BLaER1 treated with 17β-estradiol and CSF1 and Interleukin-3, amounts not matched to agents 10 nM and 100 nM (cell line): ENCODE results near the gene AP5B1.
"Not testable (repeated sequence)": the region's sequence is repeated elsewhere in the genome, so short reads cannot be mapped to it uniquely, and the experiment has no call there.

ENCODE experiments used
- H3K27ac ChIP-seq, 11 experiments: shearing (Covaris generic); formaldehyde crosslinking; 2 replicates each; pipeline ENCODE4 v1.8.1; 2022
- H3K27me3 ChIP-seq, 11 experiments: shearing (Covaris generic); formaldehyde crosslinking; 2 replicates each; pipeline ENCODE4 v1.8.1; 2022
- H3K36me3 ChIP-seq, 11 experiments: shearing (Covaris generic); formaldehyde crosslinking; 2 replicates each; pipeline ENCODE4 v1.8.1; 2022
- H3K4me1 ChIP-seq, 10 experiments: shearing (Covaris generic); formaldehyde crosslinking; 2 replicates each; pipeline ENCODE4 v1.8.1; 2022
- H3K4me2 ChIP-seq, 11 experiments: shearing (Covaris generic); formaldehyde crosslinking; 2 replicates each; pipeline ENCODE4 v1.8.1; 2022
- H3K4me3 ChIP-seq, 10 experiments: shearing (Covaris generic); formaldehyde crosslinking; 2 replicates each; pipeline ENCODE4 v1.8.1; 2022
- H3K9ac ChIP-seq, 11 experiments: shearing (Covaris generic); formaldehyde crosslinking; 2 replicates each; pipeline ENCODE4 v1.8.1; 2022
- H3K9me3 ChIP-seq, 11 experiments: shearing (Covaris generic); formaldehyde crosslinking; replicated peaks in 1 of 11; 2 replicates each; pipeline ENCODE4 v1.8.1; 2022
- H4K20me1 ChIP-seq, 11 experiments: shearing (Covaris generic); formaldehyde crosslinking; 2 replicates each; pipeline ENCODE4 v1.8.1; 2022
- Cebpa-rat ChIP-seq, 11 experiments: shearing (Covaris generic); IDR thresholded peaks; 2 replicates each; pipeline ENCODE4 v1.8.1; 2022

AP5B1 gene

GRCh38 chr11:65744026-65744698 is 36.6 kb downstream of the AP5B1 start:
- Histone ChIP-seq H3K27ac (no peak overlapping the region), H3K4me3 (no peak overlapping the region), H3K9me3 (peaks cover 0 to 8% (median 3%) of the 10 kb centered on the region in 11 experiments; a peak in 6 of 22 replicates), H4K20me1 (no peaks in the 10 kb centered on the region), H3K36me3 (no peaks in the 10 kb centered on the region), H3K27me3 (no peaks in the 10 kb centered on the region), H3K4me2 (no peak overlapping the region), H3K4me1 (no peaks in the 10 kb centered on the region), H3K9ac (no peak overlapping the region)
- no peak for TF ChIP-seq Cebpa-rat (IDR thresholded peaks at IDR 0.05)

GRCh38 chr11:65743681-65744025 is 37.1 kb downstream of the AP5B1 start:
- Histone ChIP-seq H4K20me1 (no peaks in the 10 kb centered on the region), H3K27ac (no peak overlapping the region), H3K36me3 (no peaks in the 10 kb centered on the region), H3K9ac (no peak overlapping the region), H3K4me1 (no peaks in the 10 kb centered on the region), H3K4me2 (no peak overlapping the region), H3K9me3 (peaks cover 0 to 10% (median 4%) of the 10 kb centered on the region in 11 experiments; a peak in 10 of 22 replicates), H3K4me3 (no peak overlapping the region), H3K27me3 (no peaks in the 10 kb centered on the region)
- no peak for TF ChIP-seq Cebpa-rat (IDR thresholded peaks at IDR 0.05)

DNA sequence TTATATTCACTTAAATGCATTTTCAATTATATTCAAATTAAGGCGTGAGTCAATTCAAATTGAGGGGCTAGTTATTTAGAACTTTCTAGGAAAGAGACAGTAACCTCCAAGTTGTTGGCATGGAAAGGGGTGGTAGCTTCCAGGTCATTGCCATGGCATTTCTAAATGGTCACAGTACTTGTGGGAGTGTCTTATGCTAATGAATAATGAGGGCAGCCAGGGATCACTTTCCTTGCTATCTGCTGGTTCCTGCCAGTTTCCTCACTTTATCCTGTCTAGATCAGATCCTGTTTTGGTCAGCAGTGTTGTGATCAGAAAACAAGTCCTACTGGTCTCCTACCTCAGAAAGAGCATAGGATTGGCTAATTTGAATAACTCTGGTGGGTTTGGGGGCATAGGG is 38.4 kb downstream of the AP5B1 start:
- no peak for TF ChIP-seq Cebpa-rat (IDR thresholded peaks at IDR 0.05)

GRCh38 chr11:65741185-65741584 is 39.6 kb downstream of the AP5B1 start:
- Histone ChIP-seq H3K27me3 (no peaks in the 10 kb centered on the region), H3K27ac (no peak overlapping the region), H3K4me2 (no peak overlapping the region), H3K9me3 (peaks cover 20 to 31% (median 26%) of the 10 kb centered on the region in 11 experiments), H3K4me1 (no peaks in the 10 kb centered on the region), H4K20me1 (no peaks in the 10 kb centered on the region), H3K9ac (no peak overlapping the region), H3K4me3 (no peak overlapping the region), H3K36me3 (no peaks in the 10 kb centered on the region)
- TF ChIP-seq Cebpa-rat (IDR thresholded peaks at IDR 0.05), result no peak

More for the DNA sequence above, 38.4 kb downstream of the AP5B1 start:
- no peak overlapping the region for H3K4me3 ChIP-seq
- H4K20me1 ChIP-seq, result no peaks in the 10 kb centered on the region
- H3K27ac ChIP-seq, result no peak overlapping the region
- H3K36me3 ChIP-seq, result no peaks in the 10 kb centered on the region
- no peak overlapping the region for H3K9ac ChIP-seq
- no peaks in the 10 kb centered on the region for H3K4me1 ChIP-seq
- H3K9me3 ChIP-seq, result peaks cover 8 to 20% (median 14%) of the 10 kb centered on the region in 11 experiments
- H3K27me3 ChIP-seq, result no peaks in the 10 kb centered on the region
- no peak overlapping the region for H3K4me2 ChIP-seq

DNA sequence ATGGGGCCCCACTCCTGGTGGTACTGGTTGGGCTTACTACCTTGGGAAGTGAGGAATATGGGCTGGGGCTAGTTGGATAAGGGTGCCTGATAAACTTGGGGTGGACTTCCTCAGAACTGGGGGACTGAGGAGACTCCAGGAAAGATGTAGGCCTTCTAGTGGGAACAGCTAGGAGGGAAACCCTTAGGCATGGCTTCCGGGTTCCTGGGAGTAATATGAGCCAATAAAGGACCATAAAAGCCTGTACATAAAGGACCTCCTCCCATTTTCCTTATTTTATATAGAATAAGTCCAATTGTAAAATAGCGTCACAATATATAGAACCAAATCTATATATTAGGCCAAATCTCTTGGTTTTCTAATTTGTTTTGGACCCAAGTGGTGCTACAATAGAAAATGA is 41.8 kb downstream of the AP5B1 start:
- peaks cover 32 to 42% (median 37%) of the 10 kb centered on the region in 11 experiments for H3K9me3 ChIP-seq
- H3K4me1 ChIP-seq, result no peaks in the 10 kb centered on the region
- H3K4me2 ChIP-seq, result no peak overlapping the region

GRCh38 chr11:65736810-65737209 is 44.0 kb downstream of the AP5B1 start:
- H4K20me1 ChIP-seq, result no peaks in the 10 kb centered on the region

More for the DNA sequence above, 41.8 kb downstream of the AP5B1 start:
- Histone ChIP-seq H3K27me3 (no peaks in the 10 kb centered on the region), H3K9ac (no peak overlapping the region), H4K20me1 (no peaks in the 10 kb centered on the region), H3K36me3 (no peaks in the 10 kb centered on the region), H3K27ac (no peak overlapping the region), H3K4me3 (no peak overlapping the region)
- no peak for TF ChIP-seq Cebpa-rat (IDR thresholded peaks at IDR 0.05)

DNA sequence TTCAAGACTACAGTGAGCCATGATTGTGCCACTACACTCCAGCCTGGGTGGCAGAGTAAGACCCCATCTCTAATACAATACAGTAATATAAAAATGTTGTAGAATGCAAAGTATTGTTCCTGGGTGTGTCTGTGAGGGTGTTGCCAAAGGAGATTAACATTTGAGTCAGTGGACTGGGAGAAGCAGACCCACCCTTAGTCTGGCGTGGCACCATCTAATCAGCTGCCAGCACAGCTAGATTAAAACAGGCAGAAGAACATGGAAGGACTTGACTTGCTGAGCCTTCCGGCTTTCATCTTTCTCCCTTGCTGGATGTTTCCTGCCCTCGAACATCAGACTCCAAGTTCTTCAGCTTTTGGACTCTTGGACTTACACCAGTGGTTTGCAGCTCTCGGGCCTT is 45.7 kb downstream of the AP5B1 start:
- peaks cover 42 to 52% (median 48%) of the 10 kb centered on the region in 11 experiments for H3K9me3 ChIP-seq
- H3K4me3 ChIP-seq, H3K9ac ChIP-seq: not testable (repeated sequence)

More at GRCh38 chr11:65736810-65737209, 44.0 kb downstream of the AP5B1 start:
- no peak for TF ChIP-seq Cebpa-rat (IDR thresholded peaks at IDR 0.05)
- Histone ChIP-seq H3K4me3 (no peak overlapping the region), H3K4me2 (no peak overlapping the region), H3K9me3 (peaks cover 39 to 48% (median 45%) of the 10 kb centered on the region in 11 experiments), H3K36me3 (no peaks in the 10 kb centered on the region), H3K9ac (no peak overlapping the region), H3K27me3 (no peaks in the 10 kb centered on the region), H3K27ac (no peak overlapping the region), H3K4me1 (no peaks in the 10 kb centered on the region)

DNA sequence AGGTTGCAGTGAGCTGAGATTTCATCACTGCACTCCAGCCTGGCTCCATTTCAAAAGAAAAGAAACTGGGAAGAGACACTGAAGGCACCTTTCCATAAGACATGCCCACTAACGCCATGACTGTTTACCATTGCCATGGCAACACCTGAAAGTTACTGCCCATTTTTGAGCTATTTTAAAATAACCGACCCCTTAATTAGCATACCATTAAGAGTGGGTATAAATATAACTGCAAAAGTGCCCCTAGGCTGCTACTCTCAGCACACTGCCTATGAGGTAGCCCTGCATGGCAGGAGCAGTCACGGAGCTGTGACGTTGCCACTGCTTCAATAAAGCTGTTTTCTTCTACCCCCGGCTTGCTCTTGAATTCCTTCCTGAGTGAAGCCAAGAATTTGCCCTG is 50.3 kb downstream of the AP5B1 start:
- Histone ChIP-seq H3K27ac (no peak overlapping the region), H3K4me1 (no peaks in the 10 kb centered on the region), H4K20me1 (no peaks in the 10 kb centered on the region), H3K36me3 (no peaks in the 10 kb centered on the region), H3K9ac (no peak overlapping the region), H3K4me3 (no peak overlapping the region), H3K27me3 (no peaks in the 10 kb centered on the region), H3K9me3 (peaks cover 9 to 20% (median 14%) of the 10 kb centered on the region in 11 experiments; a peak in 17 of 22 replicates), H3K4me2 (no peak overlapping the region)
- no peak for TF ChIP-seq Cebpa-rat (IDR thresholded peaks at IDR 0.05)

More for the DNA sequence above, 45.7 kb downstream of the AP5B1 start:
- H4K20me1 ChIP-seq, H3K27me3 ChIP-seq, H3K4me1 ChIP-seq, H3K36me3 ChIP-seq, H3K4me2 ChIP-seq, H3K27ac ChIP-seq: not testable (repeated sequence)

GRCh38 chr11:65727865-65728264 is 52.9 kb downstream of the AP5B1 start:
- Histone ChIP-seq H3K27me3 (no peaks in the 10 kb centered on the region), H3K9me3 (peaks cover 7 to 14% (median 10%) of the 10 kb centered on the region in 11 experiments; a peak in 16 of 22 replicates), H3K4me3 (no peak overlapping the region), H4K20me1 (no peaks in the 10 kb centered on the region), H3K27ac (no peak overlapping the region), H3K4me2 (no peak overlapping the region), H3K9ac (no peak overlapping the region), H3K4me1 (no peaks in the 10 kb centered on the region), H3K36me3 (no peaks in the 10 kb centered on the region)
- no peak for TF ChIP-seq Cebpa-rat (IDR thresholded peaks at IDR 0.05)

GRCh38 chr11:65726660-65727059 is 54.1 kb downstream of the AP5B1 start:
- H3K9me3 ChIP-seq, result peaks cover 0 to 3% (median 2%) of the 10 kb centered on the region in 11 experiments; a peak in 9 of 22 replicates
- H3K9ac ChIP-seq, result no peak overlapping the region
- no peaks in the 10 kb centered on the region for H4K20me1 ChIP-seq
- no peak for TF ChIP-seq Cebpa-rat (IDR thresholded peaks at IDR 0.05)
- H3K27ac ChIP-seq, result no peak overlapping the region
- H3K27me3 ChIP-seq, result no peaks in the 10 kb centered on the region
- no peak overlapping the region for H3K4me3 ChIP-seq
- no peak overlapping the region for H3K4me2 ChIP-seq
- H3K36me3 ChIP-seq, result no peaks in the 10 kb centered on the region
- peaks cover 0 to under 1% (median 0%) of the 10 kb centered on the region in 10 experiments; a peak in 2 of 20 replicates for H3K4me1 ChIP-seq
